ENCODE results near the gene CCL1.

The CCL1 gene, protein sequence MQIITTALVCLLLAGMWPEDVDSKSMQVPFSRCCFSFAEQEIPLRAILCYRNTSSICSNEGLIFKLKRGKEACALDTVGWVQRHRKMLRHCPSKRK

DNA sequence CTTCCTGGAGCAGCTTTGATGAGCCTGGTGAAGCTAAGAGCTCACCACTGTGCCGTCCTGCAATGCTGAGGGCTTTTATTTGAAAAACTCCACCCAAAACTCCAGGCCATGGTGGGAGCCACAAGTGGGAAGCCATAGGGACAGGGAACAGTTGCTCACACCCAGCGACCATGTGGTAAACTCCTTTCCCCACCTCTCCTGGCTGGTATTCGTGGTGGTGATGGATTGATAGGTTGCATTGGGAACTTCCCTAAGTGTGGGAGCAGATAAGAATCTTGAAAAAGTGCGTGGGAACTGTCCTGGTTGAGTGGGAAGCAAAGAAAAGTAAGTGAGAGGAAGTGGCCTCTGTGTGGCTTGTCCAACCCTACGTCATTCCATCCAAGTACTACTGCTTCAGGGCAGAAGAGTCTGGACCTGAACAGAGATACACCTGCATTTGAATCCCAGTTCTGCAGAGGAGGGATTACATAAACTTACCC, at the start of gene CCL1:
Gene CCL1, minus strand, starts transcription at position 51 of the 479 bp plus-strand sequence. CDS start 72 bp downstream, outside the sequence.
- no peak for DNase-seq (ENCODE audit: low read depth)

DNA sequence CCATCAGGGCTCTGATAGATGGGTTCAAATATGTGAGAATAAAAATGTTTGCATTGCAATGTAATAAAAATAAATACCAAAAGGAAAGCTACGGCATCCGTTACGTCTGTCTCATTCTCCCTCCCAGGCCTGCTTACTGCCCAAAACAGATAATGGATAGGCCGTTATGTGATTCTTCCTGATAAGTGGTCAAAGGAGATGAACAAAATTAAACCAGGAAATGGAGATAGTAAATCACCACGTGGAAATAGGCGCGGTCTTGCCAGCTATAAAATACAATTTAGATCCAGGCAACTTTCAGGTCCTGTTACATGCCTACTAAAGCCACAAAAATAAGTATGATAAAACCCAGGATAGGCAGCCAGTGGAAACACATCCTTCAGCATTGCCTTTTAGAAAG, 49.5 kb upstream of the CCL1 start:
- no peak for DNase-seq (ENCODE audit: low read depth)

DNA sequence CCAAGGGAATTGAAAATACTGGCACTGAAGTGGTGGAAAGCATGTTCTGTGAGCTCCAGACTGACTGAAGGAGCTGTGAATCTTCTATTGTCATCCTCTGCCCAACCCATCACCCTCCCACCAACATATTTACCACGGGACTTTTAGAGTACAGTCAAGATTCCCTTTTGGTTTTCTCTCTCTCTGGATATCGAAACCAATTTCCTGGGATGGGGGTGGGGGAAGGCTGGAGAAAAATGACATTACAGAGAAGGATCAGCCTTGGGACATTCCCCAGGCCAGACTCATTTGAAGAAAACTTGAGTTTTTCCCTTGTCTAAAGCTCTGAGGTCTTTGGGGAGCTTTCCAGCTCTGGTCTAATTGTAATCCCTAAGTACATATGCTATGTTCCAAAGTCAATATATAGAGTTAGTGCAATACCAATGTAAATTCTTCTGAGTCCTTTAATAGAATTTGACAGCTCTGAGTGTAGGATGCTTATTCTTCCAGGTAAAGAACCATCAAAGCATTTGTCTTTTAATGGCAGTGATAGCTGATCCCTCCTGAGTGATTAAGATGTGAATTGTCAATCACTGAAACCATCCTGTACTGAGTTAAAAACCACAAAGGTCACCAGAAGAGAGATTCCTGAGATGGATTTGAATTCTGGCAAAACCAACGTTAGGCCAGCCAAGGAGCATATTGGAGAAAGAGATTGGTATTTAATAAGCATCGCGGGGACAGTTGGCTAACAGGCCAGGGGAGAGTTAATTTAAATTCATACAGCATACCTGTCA, 48.8 kb upstream of the CCL1 start:
- DNase-seq (ENCODE audit: low read depth) = no peak

DNA sequence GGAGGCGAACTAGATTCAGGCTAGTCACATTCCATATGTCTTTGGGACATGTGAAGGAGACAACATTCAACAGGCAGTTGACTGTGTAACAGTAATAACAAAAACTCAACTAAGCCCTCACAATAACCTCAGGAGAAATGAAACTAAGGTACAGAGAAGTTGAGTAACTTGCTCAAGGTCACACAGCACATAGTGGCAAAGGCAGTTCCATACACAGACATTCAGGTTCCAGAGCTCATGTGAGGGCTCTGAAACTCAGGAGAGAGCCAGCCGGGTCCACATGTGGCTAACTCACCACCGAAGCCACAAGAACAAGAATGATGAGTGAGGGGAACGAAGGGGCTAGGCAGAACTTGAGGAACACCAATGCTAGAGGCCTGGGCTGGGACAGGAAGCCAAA, 46.3 kb upstream of the CCL1 start:
- DNase-seq (ENCODE audit: low read depth) = no peak

DNA sequence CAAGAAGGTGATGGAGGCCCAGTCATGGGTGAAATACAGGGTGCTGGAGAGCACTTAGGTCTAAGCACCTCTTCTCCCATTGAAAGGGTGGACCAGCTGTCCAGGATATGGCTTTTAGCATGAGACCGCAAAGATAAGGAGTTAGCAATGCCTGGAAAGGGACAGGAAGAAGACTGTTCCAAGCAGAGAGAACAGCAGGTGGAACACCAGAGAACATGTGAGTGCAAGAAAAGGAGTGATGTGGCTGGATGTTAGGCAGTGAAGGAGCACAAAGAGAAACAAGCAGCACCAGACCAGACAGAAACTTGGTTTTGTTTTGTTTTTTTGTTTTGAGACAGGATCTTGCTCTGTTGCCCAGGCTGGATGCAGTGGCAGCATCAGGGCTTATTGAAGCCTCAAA, 45.4 kb upstream of the CCL1 start:
- no peak for DNase-seq (ENCODE audit: low read depth)

DNA sequence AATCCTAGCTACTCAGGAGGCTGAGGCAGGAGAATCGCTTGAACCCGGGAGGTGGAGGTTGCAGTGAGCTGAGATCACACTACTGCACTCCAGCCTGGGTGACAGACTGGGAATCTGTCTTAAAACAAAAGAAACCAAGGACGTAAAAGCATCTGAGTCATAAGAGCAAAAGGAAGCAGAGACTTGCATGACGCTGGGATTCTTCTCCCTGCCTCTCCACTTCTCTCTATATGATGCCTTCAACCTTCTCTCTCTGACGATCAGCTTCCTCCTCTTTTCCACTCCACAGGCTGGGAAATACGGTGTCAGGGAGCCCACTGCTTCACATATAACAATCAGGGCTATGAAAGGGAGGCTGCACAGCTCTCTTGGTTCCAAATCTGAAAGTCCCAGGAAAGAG, 43.2 kb upstream of the CCL1 start:
- DNase-seq (ENCODE audit: low read depth) = no peak

DNA sequence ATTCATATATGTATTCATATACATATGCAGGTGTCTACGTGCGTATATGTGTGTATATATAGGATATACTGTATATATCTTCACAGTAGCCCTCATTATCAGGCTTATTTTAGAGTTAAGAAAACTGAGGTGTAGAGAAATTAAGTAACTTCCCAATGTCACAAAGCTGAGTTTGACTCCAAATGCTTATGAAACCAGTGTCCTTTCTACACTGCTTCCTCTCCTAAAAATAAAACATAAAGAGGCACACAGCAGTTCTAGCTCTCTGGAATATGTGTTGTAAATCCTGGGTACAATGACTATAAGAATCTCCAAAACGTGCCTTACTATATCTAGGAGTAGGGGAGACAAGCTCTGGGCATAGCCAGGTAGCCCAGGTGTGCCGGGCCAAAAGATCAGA, 40.0 kb upstream of the CCL1 start:
- DNase-seq (ENCODE audit: low read depth) = no peak

DNA sequence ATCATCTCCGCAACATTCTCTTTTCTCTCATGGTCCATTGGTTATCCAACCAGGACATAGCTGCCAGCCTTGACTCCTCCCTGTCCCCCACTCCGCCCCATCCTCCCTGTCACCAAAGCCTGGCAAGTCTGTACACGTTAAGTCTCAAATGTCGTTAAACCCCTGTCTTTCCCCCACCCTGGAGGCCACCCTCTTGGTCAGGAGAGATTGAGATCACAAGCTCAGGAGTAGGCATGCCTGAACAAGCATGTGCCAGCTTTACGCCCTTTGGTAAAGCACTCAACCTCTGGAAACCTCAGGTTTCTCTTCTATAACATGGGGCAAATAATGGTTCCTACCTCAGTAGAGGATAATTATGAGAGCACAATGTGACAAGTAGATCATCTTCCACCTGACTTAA, 38.1 kb upstream of the CCL1 start:
- DNase-seq (ENCODE audit: low read depth) = no peak

DNA sequence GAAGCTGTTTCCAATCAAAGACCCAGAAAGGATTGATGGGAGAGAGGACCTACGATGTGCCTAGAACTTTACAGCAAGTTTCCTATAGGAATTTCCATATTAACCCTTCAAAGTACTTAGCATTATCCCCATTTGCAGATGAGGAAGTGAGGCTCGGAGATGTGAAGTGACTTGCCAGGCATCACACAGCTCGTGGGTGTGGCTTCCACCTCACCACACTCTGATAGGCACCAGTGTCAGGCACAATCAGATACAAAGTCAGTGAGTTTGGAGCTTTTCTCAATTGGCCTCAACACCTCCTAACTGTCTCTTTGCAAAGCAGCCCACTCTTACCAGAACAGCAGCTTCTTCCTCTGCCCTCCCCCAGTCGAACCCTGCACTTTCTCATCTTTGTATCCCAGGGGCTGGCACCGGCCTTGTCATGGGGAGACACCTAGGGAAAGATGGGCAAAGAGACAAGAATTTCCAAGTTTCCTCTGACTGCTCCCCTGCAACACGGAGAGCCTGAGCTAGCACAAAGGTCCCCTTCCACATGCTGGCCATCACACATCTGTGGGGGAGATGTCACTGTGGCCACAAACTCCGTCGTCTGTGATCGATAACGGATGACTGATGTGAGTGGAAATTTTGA, 37.4 kb upstream of the CCL1 start:
- DNase-seq (ENCODE audit: low read depth) = no peak

DNA sequence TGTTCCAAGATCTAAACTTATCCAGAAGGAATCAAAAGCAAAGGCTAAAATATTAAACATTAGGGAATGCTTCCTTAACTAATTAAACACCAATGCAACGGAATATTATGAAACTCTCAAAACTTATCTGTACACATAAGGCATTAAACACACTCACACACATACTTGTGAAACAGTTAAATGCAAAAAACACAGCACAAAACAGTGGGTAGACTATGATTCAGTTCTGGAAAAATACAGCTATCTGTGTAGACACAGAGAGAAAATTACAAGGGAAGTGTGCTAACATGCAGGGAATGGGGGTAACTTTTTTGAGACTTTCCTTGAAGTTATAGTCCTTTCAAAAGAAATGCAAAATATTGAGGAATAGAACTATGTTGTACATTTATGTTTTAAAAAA, 36.7 kb upstream of the CCL1 start:
- no peak for DNase-seq (ENCODE audit: low read depth)

DNA sequence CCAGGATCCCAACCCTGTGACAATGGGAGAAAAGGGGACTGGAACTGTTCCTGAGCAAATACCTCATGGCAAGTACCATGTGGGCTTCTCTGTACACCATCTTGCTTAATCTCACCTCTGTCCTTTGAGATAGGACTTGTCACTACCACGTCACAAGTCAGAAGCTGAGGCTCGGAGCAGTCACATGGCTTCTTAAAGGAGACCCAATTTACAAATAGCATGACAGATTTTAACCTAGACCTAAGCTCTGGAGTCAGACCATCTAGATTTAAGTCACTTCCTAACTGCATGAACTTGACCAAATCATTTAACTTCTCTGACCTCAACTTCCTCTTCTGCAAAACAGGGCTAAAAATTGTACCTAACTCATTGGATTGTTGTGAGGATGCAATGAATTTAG, 36.0 kb upstream of the CCL1 start:
- DNase-seq (ENCODE audit: low read depth) = no peak

DNA sequence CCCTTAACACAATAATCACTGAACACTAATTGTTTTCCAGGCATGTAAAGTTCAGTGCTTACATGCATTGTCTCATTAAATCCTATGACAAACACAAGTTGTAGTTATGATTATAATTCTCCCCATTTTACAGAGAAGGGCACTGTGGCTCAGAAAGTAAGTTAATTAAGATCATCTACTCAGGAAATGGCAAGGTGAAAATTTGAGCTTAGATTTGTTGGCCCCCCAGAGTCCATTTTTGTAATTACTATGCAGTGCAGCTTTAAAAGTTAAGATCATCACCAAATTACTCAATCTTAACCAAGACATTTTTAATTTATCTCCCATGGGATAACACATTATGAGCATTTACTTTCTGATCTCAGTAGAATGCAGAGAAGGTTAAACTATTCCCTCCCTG, 34.2 kb upstream of the CCL1 start:
- no peak for DNase-seq (ENCODE audit: low read depth)

DNA sequence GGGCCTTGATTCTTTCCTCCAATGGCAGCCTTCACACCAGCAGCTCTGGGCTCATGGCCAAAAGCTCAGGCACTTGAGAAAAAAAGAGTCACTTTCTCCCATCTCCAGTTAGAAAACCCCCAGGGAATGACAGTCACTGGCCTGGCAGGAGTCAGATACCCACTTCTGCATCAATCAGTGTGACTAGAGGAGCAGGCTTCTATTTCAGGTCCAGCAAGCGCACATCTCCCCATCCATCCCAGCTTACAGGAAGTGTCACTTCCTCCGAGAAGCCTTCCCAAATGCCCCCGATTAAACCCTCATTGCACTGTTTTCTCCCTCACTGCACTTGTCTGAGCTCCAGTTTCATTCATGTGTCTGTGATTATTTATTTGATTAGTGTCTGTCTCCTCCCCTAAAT, 30.4 kb upstream of the CCL1 start:
- no peak for DNase-seq (ENCODE audit: low read depth)

DNA sequence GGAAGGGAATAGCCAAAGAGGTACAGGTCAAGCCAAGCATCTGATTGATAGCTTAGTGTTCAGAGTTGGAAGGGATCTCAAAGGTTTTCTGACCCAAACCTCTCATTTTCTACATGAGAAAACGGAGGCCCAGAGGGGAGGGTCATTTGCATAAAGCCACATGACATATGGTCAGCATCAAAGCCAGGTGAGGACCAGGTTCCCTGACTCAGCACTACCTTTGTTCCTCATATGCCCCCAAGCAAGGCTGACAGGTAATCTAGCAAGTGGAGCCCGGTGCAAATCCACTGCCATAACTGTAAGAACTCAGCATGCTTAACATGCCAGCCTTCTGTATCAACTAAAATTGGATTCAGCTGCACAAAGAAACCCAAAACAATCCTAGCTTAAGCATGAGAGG, 28.2 kb upstream of the CCL1 start:
- DNase-seq (ENCODE audit: low read depth) = no peak

DNA sequence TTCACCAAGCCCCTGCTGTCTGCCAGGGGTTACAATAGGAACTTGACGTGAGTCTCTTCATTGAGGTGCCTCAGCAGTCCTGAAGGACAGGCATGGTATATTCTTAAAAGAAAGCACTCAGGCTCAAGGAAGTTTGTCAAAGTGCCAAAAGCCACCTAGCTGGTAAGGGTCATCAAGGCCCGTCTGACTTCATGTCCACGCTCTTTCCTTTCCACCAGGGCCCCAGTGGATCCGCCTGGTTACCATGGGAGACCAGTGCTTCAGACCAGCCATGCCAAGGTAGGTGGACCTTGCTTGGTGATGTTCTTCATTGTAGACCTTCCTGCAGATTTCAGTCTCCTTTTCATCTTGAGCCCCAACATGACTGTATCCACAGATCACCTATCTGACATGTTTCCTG, 27.6 kb upstream of the CCL1 start:
- DNase-seq (ENCODE audit: low read depth) = no peak

DNA sequence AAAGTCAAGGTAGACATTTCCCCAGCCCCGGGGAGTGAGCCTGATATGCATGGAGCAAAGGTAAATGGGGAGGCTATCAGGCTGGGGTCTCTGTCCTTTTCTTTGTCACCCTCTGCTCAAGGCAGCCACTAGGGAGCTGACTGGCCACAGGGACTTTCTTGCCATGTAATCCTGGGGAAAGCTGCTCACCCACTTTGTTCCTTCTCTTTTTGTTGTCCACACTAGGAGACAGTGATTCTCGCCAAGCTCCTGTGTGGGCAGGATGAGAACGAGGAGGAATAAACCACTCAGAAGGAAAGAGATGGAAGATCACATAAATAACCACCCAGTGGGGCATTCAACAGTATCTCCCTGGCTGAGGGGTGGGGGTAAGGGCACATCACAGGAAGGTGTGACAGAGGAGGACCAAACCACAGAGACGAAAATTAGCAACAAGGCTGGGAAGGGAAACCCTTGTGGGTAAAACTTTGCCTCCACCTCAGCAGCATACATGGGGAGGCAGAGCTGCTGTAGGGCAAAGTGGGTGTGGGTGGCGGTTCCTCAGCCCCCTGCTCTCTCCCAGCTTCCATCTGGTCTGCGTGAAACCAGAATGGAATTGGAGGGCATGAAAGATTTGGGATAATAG, 26.2 kb upstream of the CCL1 start:
- DNase-seq (ENCODE audit: low read depth) = no peak

DNA sequence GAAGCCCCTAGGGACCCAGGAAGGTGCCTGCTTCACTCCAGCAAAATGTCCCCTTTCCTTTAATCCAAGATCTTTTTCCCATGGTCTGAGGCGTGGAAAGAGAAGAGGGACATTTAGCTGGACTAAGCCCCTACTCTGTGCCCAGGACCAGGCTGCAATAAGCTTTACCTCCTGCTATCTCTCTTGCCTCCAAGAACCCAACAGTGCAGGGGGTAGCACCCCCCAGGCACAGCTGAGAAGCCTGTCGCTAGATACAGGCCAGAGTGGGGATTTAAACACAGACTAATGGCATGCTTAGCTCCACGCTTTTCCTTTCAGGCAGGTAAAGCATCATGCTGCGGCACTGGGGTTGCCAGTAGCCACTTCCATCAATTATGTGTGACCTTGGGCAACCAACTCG, 24.5 kb upstream of the CCL1 start:
- no peak for DNase-seq (ENCODE audit: low read depth)

DNA sequence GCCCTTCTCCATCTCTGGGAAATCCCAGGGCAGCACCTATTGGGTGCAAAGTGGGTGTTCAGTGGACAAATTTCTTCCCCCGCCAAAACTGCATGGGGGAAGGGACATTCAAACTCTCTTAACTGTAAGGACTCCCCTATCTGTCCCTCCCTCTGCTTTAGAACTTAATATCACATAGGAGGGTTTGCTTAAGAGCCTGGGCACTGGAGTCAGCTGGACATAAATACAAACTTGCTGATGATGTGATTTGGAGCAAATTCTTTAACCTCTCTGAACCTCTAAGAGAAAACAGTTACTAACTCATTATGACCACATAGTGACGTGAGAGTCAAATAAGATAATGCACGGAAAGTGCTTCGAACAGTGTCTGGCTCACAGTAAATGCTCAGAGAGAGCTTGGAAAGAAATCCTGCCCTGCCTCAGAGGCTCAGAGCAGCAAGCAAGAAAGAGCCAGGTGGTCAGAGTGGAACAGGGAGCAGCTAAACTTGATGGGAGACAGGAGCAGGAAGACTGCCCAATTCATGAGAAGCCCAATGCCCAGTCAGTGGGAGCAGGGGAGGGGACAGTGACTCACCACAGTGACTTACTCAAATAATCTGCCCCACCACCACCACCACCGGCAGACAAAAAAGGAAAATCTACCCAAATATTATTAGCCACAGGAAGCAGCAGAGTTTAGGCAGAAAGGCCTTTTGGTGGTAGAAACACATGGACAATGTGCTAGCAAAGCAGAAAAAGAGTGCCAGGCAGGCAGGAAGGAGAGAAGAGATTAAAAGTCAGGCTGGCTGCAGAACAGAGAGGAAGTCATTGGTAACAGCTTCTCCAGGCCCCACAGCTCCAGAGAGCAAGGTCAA, 23.9 kb upstream of the CCL1 start:
- DNase-seq (ENCODE audit: low read depth) = peak; percentile 21

DNA sequence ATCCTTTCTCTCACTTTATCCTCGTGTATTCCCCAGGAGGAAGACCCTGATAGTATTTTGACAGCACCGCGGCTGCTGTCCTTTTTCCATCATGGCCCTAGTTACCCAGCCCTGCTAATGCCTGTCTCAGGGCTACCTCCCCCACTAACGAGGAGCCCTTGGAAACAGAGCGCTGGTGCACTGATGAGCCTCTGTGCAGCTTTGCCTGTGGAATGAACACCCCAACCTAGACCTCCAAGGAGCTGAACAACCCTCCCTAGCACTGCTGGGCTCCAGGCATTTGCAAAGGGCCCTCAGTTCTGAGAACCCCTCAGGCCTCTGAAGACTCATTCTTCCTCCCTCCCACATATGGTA, 23.3 kb upstream of the CCL1 start:
- no peak for DNase-seq (ENCODE audit: low read depth)

DNA sequence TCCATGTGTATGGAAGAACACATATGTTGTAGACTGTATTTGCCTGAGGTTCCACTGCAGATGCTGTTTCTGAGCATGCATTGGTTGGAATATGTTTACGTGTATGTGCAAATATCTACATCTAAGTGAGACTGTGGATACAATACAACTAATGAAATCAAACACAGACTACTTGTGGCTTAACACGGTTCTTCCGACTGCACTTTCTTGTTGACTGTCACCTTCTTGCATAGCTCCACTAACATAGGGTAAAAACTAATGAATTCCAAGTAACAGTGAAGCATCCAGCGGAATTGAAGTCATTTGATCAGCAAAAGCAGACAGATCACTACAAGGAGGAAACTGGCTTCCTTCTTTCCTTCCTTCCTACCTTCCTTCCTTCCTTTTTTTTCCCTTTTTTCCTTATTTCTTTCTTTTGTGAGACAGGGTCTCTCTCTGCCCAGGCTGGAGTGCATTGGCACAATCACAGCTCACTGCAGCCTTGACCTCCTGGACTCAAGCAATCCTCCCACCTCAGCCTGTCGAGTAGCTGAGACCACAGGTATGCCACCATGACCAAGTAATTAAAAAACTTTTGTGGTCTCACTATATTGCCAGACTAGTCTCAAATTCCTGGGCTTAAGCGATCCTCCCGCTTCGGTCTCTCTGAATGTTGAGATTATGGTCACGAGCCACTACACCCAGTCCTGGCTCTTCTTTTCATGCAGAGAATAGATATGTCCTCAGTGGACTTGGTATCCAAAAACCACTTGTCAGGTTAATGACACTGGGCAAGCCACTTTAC, 22.0 kb upstream of the CCL1 start:
- no peak for DNase-seq (ENCODE audit: low read depth)

DNA sequence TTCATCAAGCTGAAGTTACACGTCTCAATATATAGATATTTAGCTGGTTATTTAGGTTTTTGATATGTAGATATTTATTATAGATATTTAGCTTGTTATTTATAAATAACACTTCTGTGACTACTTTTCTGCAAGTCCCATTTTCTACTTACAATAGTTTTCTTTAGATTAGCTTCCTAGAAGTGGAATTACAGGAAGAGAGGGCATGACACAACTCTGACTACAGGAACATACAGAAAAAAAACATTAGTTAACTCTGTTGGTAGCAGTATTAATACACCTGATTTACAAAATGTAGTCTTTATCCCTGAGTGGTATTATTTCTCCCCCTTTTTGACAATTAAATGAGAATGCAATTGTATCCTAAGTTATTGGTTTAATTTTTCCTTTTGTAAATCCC, 21.2 kb upstream of the CCL1 start:
- no peak for DNase-seq (ENCODE audit: low read depth)

DNA sequence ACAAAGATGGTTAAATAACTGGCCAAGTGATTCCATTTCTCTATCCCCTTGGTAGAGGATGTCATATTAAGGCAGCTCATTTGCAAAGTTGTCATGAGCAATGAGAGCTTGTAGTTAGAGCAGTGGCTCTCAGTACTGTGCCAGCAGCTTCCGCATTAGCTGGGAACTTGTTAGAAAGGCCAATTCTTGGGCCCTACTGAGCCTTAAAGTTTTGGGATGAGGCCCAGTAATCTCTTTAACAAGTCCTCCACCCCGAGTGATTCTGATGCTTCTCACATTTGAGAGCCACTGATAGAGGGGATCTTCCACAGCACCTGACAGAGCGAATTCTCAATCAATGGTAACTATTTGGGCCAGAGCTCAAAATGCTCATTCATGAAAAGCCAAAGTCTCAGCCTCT, 20.2 kb upstream of the CCL1 start:
- DNase-seq (ENCODE audit: low read depth) = no peak
